Activated T-cell treated with anti-CD3 and anti-CD28 coated beads for 48 hours (primary cell): ENCODE data around the gene GPR158.

Experiments used
- DNase-seq: peaks from one replicate; pipeline ENCODE4 v3.0.0-alpha.2; 2020; ENCODE audit warnings: low read depth

Gene GPR158

DNA sequence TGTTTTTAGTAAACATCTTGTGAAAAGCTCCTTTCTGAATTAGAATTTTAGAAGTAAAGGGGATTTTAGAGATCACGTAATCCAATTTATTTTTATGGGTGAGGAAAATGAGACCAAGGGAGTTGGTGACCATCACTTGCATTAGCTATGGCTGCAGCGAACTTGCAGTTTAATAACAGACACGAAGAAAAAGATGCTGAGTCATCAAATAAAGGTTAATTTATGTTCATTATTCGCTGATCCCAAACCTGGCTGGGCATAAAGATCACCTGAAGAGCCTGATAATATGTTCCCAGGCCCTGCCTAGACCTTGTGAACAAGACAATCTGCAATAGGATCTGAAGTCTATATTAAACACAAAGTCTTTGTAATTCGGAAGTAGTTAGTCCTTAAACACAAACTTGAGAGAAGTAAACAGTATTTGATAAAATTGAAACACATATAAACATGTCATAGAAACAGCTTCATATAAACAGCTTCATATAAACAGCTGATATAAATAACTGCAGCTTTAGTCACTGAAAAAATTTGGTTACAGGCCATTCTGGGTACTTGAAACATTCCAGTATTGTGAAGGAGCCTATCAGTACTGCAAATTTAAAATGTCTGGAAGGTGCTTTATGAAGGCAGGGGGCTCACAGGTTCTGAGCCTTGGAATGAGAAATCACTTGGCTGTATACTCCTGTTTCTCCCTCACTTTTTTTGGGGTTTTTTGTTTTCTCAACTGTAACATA, 16.5 kb downstream of the GPR158 start:
- no peak for DNase-seq

- no peak for DNase-seq
These were observed 23.4 kb downstream of the GPR158 start for GRCh38 chr10:25198151-25198550.

DNA sequence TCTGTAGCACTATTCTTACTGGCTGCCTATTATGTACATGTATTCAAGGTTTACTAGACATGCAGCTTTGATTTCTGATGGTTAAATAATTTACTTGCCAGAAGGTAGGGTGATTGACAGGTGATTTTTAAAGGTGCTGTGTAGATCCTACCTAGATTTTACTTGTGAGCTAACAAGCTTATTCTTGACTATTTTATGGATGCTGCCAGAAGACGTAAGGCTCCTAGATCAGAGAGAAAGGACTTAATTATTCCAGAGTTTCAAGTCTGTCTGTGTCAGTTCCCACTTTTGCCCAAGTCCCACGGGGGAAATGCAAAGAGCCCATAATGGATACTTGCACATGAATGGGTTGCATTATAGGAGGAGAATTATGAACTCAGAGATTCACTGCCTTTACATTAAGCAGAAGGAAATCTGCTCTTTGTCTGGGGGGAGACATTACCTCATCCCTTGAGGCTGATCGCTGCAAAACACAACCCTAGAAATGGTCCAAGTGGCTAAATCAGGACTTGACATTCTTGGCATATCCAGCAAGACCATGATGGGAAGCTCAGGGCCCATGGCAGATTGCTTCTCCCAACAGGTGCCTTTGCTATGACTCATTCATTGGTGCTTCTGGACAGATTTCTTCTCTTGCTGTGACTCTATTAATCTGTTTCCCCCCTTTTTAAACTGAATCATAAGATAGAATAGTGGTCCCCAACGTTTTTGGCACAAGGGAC, 32.1 kb downstream of the GPR158 start:
- no peak for DNase-seq

GRCh38 chr10:25209618-25210017, 34.8 kb downstream of the GPR158 start:
- DNase-seq: no peak

- no peak for DNase-seq
These were observed 35.5 kb downstream of the GPR158 start for GRCh38 chr10:25210265-25210664.

GRCh38 chr10:25220156-25220555, 45.4 kb downstream of the GPR158 start:
- no peak for DNase-seq

GRCh38 chr10:25222085-25222660, 47.4 kb downstream of the GPR158 start:
- DNase-seq: no peak

DNA sequence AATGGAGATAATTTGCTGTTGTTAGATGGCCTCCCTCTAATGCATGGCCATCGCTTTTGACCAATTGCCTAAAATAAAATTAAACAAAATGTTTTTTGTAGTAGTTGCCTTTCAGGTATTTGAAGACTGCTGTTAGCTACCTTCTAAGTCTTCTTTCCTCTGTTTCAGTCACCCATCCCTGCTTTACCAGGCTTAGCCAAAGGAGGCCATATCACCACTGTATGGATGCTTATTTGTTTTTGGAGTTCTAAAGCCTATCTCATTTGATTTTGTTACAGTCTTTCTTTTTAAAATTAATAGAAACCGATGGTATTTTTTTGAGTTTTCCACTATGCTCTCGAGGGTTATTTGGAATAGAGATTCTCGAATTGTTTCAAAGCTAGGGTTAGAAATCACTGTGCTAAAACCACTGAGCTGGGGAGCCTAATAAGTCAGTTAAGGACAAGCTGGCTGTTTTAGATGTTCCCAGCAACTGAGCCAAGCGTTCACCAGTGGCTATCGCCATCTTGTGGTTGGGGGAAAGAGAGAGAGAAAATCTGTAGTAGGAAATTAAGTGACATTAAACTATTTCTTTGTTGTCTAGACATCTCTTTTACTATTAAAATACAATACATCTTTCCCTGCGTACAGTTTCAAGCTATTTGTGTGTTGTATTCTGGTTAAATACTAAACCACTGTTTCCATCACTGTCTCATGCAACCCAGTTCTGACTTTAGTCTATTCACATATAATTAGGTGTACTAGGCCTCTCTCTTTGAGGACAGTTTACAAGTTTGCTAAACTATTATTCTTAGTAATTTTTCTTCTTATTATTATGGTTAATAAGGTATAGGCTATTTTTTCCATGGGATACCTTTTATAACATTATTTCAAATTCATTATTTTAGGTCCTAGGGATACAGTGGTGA, 52.2 kb downstream of the GPR158 start:
- DNase-seq: peak; percentile 1

- no peak for DNase-seq
These were observed 57.0 kb downstream of the GPR158 start for GRCh38 chr10:25231751-25232150.

DNA sequence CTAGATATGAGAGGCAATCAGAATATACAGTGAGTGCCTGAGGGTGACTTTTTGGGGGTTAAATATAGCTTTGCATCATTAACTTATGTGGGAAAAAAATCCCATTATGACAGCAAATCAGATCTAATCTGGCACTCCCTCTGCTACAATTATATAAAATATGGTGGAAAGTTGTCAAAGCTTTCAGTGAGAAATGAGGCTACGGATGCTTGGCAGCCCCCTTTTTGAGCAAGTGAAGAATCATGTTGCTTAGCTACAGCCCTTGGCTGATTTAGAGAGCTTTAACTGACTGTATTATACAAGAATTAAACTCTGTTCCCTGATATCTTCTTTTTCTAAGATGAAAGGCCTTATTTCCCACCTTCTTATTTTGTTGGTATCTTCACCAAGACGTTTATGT, 57.4 kb downstream of the GPR158 start:
- no peak for DNase-seq

- no peak for DNase-seq
These were observed 70.4 kb downstream of the GPR158 start for GRCh38 chr10:25245165-25245564.

DNA sequence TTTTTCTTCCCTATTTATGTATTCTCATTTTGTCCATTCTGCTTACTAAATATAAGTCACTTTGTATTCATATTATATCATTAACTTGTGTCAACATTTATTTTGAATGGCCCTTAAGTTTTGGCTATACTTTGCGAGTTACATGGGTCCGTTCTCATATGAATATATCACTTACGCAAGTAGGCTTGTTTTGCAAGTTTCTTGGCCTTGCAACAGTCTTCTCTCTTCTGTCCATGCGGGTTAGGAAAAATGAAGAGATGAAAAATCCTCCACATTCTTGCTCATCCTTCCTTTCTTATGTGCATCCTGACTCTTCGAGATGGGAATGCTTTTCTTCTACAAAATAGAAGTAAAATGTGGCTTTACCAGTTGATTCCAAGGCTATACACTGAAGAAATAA, 82.8 kb downstream of the GPR158 start:
- DNase-seq: no peak

DNA sequence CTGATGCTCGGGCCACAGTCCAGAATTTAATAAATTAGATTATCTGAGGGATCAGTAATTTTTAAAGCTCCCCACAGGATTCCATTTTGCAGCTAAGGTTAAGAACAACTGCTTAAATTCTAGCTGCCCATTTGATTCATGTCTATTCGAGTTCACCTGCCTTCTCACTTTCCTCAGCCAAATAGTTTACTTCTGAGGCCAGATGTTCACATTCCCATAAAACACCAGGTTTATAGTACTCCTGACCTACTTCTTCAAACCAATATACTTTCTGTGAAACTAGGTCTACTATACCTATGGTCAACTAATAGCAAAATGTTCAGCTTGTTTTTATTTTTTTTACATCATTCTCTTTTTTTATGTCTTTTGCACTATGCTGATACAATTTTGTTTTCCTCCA, 86.3 kb downstream of the GPR158 start:
- no peak for DNase-seq

GRCh38 chr10:25261558-25261957, 86.8 kb downstream of the GPR158 start:
- no peak for DNase-seq

- no peak for DNase-seq
These were observed 89.1 kb downstream of the GPR158 start for GRCh38 chr10:25263931-25264330.

GRCh38 chr10:25278180-25278579, 103.4 kb downstream of the GPR158 start:
- DNase-seq: no peak

DNA sequence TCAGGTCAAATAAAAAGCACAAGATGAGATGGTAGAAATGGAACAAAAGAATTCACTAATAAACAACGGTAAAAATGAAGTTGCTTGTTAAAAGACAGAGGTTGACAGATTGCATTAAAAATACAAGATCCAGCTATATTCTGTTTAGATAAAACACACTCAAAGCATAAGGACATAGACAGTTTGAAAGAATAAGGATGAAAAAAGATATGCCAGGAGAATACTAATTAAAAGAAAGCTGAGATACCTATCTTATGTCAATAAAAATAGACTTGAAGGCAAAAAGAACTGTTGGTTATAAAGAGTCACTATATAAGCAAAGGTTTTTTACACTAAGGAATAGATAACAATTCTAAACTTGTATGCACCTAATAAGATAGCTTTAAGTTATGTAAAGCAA, 105.3 kb downstream of the GPR158 start:
- DNase-seq: no peak

DNA sequence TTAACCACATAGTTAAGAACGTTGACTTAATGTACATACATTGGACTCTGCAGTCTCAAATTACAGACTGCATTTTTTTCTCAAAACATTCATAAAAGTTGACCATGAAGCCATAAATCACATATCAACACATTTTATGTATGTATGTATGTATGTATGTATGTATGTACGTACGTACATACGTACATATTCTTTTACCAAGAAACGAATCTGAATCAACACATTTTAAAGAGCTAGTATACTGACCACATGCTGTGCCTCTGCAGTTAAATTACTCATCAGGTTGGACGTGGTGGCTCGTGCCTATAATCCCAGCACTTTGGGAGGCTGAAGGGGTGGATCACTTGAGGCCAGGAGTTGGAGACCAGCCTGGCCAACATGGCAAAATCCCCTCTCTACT, 105.8 kb downstream of the GPR158 start:
- no peak for DNase-seq

GRCh38 chr10:25285809-25286208, 111.0 kb downstream of the GPR158 start:
- no peak for DNase-seq

GRCh38 chr10:25288181-25288580, 113.4 kb downstream of the GPR158 start:
- DNase-seq: no peak

DNA sequence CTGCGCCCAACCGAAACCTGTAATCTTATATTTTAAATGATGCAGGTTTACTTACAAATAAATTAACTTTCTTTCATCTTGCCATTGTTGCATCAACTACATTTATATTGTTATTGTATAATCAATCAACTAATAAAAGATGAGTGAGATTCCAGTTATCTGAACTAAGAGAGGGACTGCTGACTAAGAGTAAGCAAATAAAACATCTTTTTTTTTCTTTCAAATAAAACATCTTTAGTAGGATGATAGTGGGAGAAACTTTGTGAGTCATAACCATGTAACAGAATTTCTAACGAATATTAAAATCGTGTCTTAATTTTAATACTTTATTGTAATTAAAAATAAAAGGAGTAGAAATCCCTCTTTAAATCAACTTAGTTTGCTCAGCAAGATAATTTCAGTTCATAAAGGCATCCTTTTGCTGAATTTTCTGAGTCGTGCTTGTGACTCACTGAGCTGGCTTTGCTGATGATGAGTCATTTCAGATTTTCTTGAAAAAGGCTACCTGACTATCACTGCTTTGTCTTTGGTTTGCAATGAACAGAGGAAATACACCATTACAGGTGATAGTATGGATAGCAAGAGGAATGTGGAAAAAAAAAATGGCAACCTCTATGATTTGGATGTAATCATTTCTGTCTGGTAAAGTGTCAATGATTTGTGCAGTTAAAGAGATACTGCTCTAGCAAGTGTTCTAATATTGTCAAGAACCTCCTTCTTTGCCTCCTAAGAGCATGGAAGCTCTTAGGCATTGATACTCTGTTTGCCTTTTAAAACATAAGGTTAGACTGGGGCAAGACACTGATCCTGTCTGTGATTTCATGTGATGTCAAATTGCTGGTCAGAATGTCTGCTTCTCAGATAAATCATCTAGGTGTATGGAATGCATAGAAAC, 119.5 kb downstream of the GPR158 start:
- DNase-seq: no peak
